NB4 (cell line): ENCODE data around the gene FBXL20.

ENCODE experiments used
- MYC ChIP-seq: IDR thresholded peaks from 2 replicates; pipeline ENCODE4 v1.6.1; 2011; ENCODE audit warnings: low read depth, low read length
- POLR2A ChIP-seq: IDR thresholded peaks from 2 replicates; pipeline ENCODE4 v1.6.1; 2011; ENCODE audit warnings: mild to moderate bottlenecking; ENCODE audit not compliant: insufficient read length; ENCODE audit errors: extremely low read depth
- TF ChIP-seq, protein P1 (sequence below): IDR thresholded peaks from one replicate; pipeline ENCODE4 v1.5.1; 2012; ENCODE audit warnings: low read depth, low read length
- TF ChIP-seq, protein P2 (sequence below): IDR thresholded peaks from 2 replicates; pipeline ENCODE4 v1.6.1; 2011; ENCODE audit warnings: low read depth, low read length

DNA sequence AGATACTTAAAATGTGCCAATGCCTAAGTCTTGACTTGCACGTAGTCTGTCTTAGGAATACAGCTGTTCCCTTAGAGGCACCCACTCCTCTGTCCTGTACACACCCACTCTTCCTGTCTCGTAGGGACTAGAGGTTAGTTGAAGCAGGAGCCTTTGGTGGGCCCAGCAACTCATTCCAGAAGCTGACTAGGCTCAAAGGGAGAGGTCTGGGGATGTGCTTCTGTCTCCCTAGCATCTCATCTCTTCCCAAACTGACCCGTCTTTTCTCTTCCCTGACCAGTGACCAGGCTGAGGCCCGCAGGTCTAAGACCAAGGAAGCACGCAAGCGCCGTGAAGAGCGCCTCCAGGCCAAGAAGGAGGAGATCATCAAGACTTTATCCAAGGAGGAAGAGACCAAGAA, 197.2 kb downstream of the FBXL20 start:
- TF ChIP-seq, protein P1, sequence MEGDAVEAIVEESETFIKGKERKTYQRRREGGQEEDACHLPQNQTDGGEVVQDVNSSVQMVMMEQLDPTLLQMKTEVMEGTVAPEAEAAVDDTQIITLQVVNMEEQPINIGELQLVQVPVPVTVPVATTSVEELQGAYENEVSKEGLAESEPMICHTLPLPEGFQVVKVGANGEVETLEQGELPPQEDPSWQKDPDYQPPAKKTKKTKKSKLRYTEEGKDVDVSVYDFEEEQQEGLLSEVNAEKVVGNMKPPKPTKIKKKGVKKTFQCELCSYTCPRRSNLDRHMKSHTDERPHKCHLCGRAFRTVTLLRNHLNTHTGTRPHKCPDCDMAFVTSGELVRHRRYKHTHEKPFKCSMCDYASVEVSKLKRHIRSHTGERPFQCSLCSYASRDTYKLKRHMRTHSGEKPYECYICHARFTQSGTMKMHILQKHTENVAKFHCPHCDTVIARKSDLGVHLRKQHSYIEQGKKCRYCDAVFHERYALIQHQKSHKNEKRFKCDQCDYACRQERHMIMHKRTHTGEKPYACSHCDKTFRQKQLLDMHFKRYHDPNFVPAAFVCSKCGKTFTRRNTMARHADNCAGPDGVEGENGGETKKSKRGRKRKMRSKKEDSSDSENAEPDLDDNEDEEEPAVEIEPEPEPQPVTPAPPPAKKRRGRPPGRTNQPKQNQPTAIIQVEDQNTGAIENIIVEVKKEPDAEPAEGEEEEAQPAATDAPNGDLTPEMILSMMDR = no peak
- TF ChIP-seq, protein P2, sequence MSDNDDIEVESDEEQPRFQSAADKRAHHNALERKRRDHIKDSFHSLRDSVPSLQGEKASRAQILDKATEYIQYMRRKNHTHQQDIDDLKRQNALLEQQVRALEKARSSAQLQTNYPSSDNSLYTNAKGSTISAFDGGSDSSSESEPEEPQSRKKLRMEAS = no peak
- TF ChIP-seq POLR2A = no peak
- no peak for TF ChIP-seq MYC
